PC-9 (cell line): ENCODE data around the gene OR2H2. TPM values are rescaled to one million over a fixed set of nuclear protein-coding genes. Genes with fewer than 3 reads are reported as not detected.

Experiments used
- BruUV-seq: library from RNA; stranded (reverse); fragments of 400-500 nt; replicated peaks from 2 replicates; lab custom pipeline; 2021; lab: Mats Ljungman, UMichigan
- CTCF ChIA-PET: fragments of 300-600 bp; sonication (Branson Sonifier 250); formaldehyde crosslinking; loops from one replicate; lab custom pipeline; 2022; ENCODE audit warnings: antibody characterized with exemption; lab: Charles Lee
- POLR2A ChIA-PET: fragments of 300-600 bp; sonication (Branson Sonifier 250); formaldehyde crosslinking; loops from one replicate; lab custom pipeline; 2022; ENCODE audit warnings: antibody characterized with exemption; ENCODE audit not compliant: unreplicated experiment; lab: Charles Lee
- DNase-seq, 2 experiments: peaks; one replicate each; pipeline versions ENCODE4 v3.0.0 to v3.0.0-alpha.2; 2015 to 2022; ENCODE audit warnings: mixed read lengths in 1 of 2
- H2AFZ ChIP-seq: fragments of 200-600 bp; sonication (generic); 2 replicates; pipeline ENCODE4 v1.8.1; 2017; ENCODE audit warnings: antibody characterized with exemption
- H3F3A ChIP-seq: fragments of 200-600 bp; sonication (generic); 2 replicates; pipeline ENCODE4 v1.8.1; 2017; ENCODE audit warnings: antibody characterized with exemption, mild to moderate bottlenecking, low read depth; ENCODE audit not compliant: insufficient read depth
- H3K27ac ChIP-seq: fragments of 200-600 bp; sonication (generic); 2 replicates; pipeline ENCODE4 v1.6.1; 2016; ENCODE audit warnings: mixed run types
- H3K27me3 ChIP-seq: fragments of 200-600 bp; sonication (generic); 2 replicates; pipeline ENCODE4 v1.6.1; 2016; ENCODE audit warnings: low read depth, mixed run types; ENCODE audit not compliant: insufficient read depth
- H3K36me3 ChIP-seq: fragments of 200-600 bp; sonication (generic); 2 replicates; pipeline ENCODE4 v1.6.1; 2016; ENCODE audit warnings: low read depth, mixed run types
- H3K4me1 ChIP-seq: fragments of 200-600 bp; sonication (generic); replicated peaks from 2 replicates; pipeline ENCODE4 v1.6.1; 2016; ENCODE audit warnings: mixed run types; ENCODE audit not compliant: insufficient read depth
- H3K4me2 ChIP-seq: fragments of 200-600 bp; sonication (generic); 2 replicates; pipeline ENCODE4 v1.6.1; 2017; ENCODE audit warnings: mixed run types
- H3K4me3 ChIP-seq: fragments of 200-600 bp; sonication (generic); 2 replicates; pipeline ENCODE4 v1.6.1; 2016; ENCODE audit warnings: mixed run types
- H3K79me2 ChIP-seq: fragments of 200-600 bp; sonication (generic); 2 replicates; pipeline ENCODE4 v1.6.1; 2017; ENCODE audit warnings: low read depth, mixed run types
- H3K9me2 ChIP-seq: fragments of 200-600 bp; sonication (generic); 2 replicates; pipeline ENCODE4 v1.8.1; 2017; ENCODE audit warnings: mild to moderate bottlenecking; ENCODE audit not compliant: insufficient read depth
- H3K9me3 ChIP-seq: fragments of 200-600 bp; sonication (generic); 2 replicates; pipeline ENCODE4 v1.8.1; 2016; ENCODE audit warnings: low read depth; ENCODE audit not compliant: insufficient read depth
- H4K20me1 ChIP-seq: fragments of 200-600 bp; sonication (generic); 2 replicates; pipeline ENCODE4 v1.8.1; 2017; ENCODE audit not compliant: insufficient read depth
- EZH2 ChIP-seq: fragments of 200-600 bp; sonication (generic); IDR thresholded peaks from 2 replicates; pipeline ENCODE4 v1.8.0; 2017; ENCODE audit warnings: antibody characterized with exemption, low read depth
- intact Hi-C: fragments of 100-400 bp; cut with micrococcal nuclease; formaldehyde crosslinking; loops from one replicate; pipeline ENCODE4 v1.10.0; 2022; ENCODE audit not compliant: unreplicated experiment
- total RNA-seq: library from RNA; stranded (reverse); gene quantifications from 2 replicates; pipeline ENCODE4 v1.2.3, GENCODE V29; 2021
- TF ChIP-seq, protein P1 (sequence below): fragments of 200-600 bp; sonication (generic); conservative IDR thresholded peaks from 2 replicates; pipeline ENCODE4 v1.6.1; 2017; ENCODE audit warnings: mixed run types, antibody characterized with exemption, mild to moderate bottlenecking, moderate library complexity

Gene OR2H2
- total RNA-seq, 1 experiment from 2014 or later: not detected

DNA sequence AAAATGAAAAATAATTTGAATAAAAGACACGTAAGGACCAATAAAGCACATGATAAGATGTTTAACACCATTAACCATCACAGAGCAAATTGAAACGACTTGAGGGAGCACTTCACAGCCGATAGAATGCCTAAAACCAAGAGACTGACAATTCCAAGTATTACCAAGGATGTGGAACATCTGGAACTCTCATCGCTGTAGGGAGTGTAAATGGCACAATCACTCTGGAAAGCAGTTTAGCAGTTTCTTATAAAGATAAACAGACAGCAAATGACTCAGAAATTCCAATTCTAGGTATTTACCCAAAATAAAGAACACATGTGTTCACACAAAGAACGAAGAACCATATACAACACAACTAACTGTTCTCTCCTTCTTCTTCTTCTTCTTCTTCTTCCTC, 16.9 kb upstream of the OR2H2 start:
- H4K20me1 ChIP-seq: no peaks in the 10 kb centered on the region
- H3F3A ChIP-seq: no peaks in the 10 kb centered on the region
- no peaks in the 10 kb centered on the region for H3K9me3 ChIP-seq
- H2AFZ ChIP-seq: no peak overlapping the region
- TF ChIP-seq, protein P1, sequence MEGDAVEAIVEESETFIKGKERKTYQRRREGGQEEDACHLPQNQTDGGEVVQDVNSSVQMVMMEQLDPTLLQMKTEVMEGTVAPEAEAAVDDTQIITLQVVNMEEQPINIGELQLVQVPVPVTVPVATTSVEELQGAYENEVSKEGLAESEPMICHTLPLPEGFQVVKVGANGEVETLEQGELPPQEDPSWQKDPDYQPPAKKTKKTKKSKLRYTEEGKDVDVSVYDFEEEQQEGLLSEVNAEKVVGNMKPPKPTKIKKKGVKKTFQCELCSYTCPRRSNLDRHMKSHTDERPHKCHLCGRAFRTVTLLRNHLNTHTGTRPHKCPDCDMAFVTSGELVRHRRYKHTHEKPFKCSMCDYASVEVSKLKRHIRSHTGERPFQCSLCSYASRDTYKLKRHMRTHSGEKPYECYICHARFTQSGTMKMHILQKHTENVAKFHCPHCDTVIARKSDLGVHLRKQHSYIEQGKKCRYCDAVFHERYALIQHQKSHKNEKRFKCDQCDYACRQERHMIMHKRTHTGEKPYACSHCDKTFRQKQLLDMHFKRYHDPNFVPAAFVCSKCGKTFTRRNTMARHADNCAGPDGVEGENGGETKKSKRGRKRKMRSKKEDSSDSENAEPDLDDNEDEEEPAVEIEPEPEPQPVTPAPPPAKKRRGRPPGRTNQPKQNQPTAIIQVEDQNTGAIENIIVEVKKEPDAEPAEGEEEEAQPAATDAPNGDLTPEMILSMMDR: no peak
- no peak for TF ChIP-seq EZH2
- no peak overlapping the region for H3K4me3 ChIP-seq
- H3K9me2 ChIP-seq: peaks cover 4% of the 10 kb centered on the region; the same call in 1 of the 2 replicates
- H3K4me1 ChIP-seq: no peaks in the 10 kb centered on the region
- ChIA-PET CTCF (no interaction called here), POLR2A (no interaction called here)
- H3K27me3 ChIP-seq: peaks cover 41% of the 10 kb centered on the region
- no peak overlapping the region for H3K4me2 ChIP-seq
- no peaks in the 10 kb centered on the region for H3K36me3 ChIP-seq
- DNase-seq: no peak
- H3K79me2 ChIP-seq: no peaks in the 10 kb centered on the region
- no peak overlapping the region for H3K27ac ChIP-seq
- intact Hi-C loops: no loop called here
- BruUV-seq: no TSS peak

DNA sequence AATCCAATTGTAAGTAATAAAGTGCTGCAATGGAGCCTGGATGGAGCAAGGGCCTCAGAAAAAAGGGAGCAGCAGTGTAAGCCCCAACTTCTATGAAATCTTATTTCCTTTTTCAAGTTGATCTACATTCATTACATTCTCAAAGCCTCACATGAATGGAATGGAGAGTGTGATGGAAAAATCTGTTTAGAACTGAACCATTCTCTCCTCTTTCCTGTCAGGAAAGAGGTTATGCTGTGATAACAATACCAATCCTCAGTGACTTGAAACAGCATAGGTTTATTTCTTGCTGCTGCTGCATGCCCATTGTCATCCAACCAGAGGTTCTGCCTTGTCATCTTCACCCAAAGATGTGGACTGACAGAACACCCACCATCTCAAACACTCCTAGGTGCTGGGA, 8.9 kb upstream of the OR2H2 start:
- Histone ChIP-seq H3K9me2 (peaks cover 4% of the 10 kb centered on the region; the same call in 1 of the 2 replicates), H3K4me2 (no peak overlapping the region), H3K36me3 (no peaks in the 10 kb centered on the region), H3K9me3 (no peaks in the 10 kb centered on the region), H3K79me2 (no peaks in the 10 kb centered on the region), H4K20me1 (no peaks in the 10 kb centered on the region), H3K4me3 (no peak overlapping the region), H3F3A (no peaks in the 10 kb centered on the region), H2AFZ (no peak overlapping the region), H3K27ac (no peak overlapping the region), H3K27me3 (peaks cover 84% of the 10 kb centered on the region), H3K4me1 (no peaks in the 10 kb centered on the region)
- intact Hi-C loops: no loop called here
- ChIA-PET POLR2A (no interaction called here), CTCF (no interaction called here)
- DNase-seq: no peak
- no TSS peak for BruUV-seq
- TF ChIP-seq, protein P1: no peak
- TF ChIP-seq EZH2: no peak

DNA sequence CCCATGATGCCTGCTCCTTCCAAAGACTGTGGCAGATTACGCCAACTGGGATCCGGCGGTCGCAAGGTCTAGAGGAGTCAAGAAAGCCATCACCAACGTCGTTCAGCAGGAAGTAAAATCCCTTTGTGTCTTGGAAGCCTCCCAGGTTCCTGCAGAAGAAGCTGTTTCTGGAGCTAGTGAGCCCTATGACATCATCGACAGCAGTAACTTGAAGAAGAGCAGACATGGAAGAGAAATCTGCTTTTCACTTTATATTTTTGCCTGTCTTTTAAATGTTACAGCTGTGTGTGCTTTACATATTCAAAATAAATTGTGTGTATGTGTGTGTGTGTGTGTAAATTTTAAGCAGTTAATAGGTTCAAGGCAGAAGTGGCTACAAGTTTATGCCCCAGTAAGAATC, 7.4 kb upstream of the OR2H2 start:
- H3F3A ChIP-seq: no peaks in the 10 kb centered on the region
- peaks cover 81% of the 10 kb centered on the region for H3K27me3 ChIP-seq
- H3K36me3 ChIP-seq: no peaks in the 10 kb centered on the region
- no peaks in the 10 kb centered on the region for H3K9me3 ChIP-seq
- intact Hi-C loops: no loop called here
- no TSS peak for BruUV-seq
- no peaks in the 10 kb centered on the region for H3K4me1 ChIP-seq
- no peak overlapping the region for H3K4me2 ChIP-seq
- POLR2A ChIA-PET: interaction anchor here (0.6 kb wide), 1 partner anchor 604 kb away, joined by 4 read pairs; no protein-coding TSS in a partner anchor
- CTCF ChIA-PET: no interaction called here
- H3K79me2 ChIP-seq: no peaks in the 10 kb centered on the region
- no peak overlapping the region for H3K27ac ChIP-seq
- TF ChIP-seq, protein P1: no peak
- no peak for TF ChIP-seq EZH2
- no peaks in the 10 kb centered on the region for H4K20me1 ChIP-seq
- no peak overlapping the region for H2AFZ ChIP-seq
- H3K4me3 ChIP-seq: no peak overlapping the region
- DNase-seq: no peak
- no peaks in the 10 kb centered on the region; the same call in 1 of the 2 replicates for H3K9me2 ChIP-seq
